Heart left ventricle (tissue), 16 donors: ENCODE measurements around the gene CHP2. TPM values are rescaled to one million over a fixed set of nuclear protein-coding genes. Genes with fewer than 3 reads are reported as not detected.
A peak's percentile ranks its signal among the peaks of the same experiment; 100 is the strongest.
"Not testable (repeated sequence)": the region's sequence is repeated elsewhere in the genome, so short reads cannot be mapped to it uniquely, and the experiment has no call there.

Source experiments
- ATAC-seq, 4 donors: fragments of 200-7000 bp; cut with Tn5 transposase; one replicate each; pipeline ENCODE4 v1.9.1; 2020 to 2022; ENCODE audit warnings: moderate library complexity in 4 of 4, mild to moderate bottlenecking in 3 of 4, moderate number of reproducible peaks in 1 of 4
- DNase-seq, 5 donors: peaks; one replicate each; pipeline ENCODE4 v3.0.0-alpha.2; 2020
- H3K27ac ChIP-seq, 12 donors: fragments of 200-600 bp; sonication (generic) in 4 of 12; one replicate each; pipeline versions ENCODE4 v1.5.0 to v1.8.0; 2016 to 2022; ENCODE audit warnings: mild to moderate bottlenecking in 2 of 12
- H3K27me3 ChIP-seq, 9 donors: fragments of 200-600 bp; sonication (generic) in 2 of 9; one replicate each; pipeline versions ENCODE4 v1.5.1 to v1.8.0; 2016 to 2022; ENCODE audit warnings: mild to moderate bottlenecking in 3 of 9
- H3K36me3 ChIP-seq, 9 donors: fragments of 200-600 bp; sonication (generic) in 2 of 9; one replicate each; pipeline versions ENCODE4 v1.5.0 to v1.8.0; 2018 to 2022; ENCODE audit warnings: mild to moderate bottlenecking in 2 of 9
- H3K4me1 ChIP-seq, 12 donors: fragments of 200-600 bp; sonication (generic) in 4 of 12; one replicate each; pipeline versions ENCODE4 v1.5.0 to v1.8.0; 2016 to 2022; ENCODE audit warnings: mild to moderate bottlenecking in 3 of 12
- H3K4me3 ChIP-seq, 12 donors: fragments of 200-600 bp; sonication (generic) in 4 of 12; one replicate each; pipeline versions ENCODE4 v1.5.0 to v1.8.0; 2017 to 2022; ENCODE audit warnings: mild to moderate bottlenecking in 9 of 12, moderate library complexity in 4 of 12
- H3K9me3 ChIP-seq, 12 donors: fragments of 200-600 bp; sonication (generic) in 4 of 12; one replicate each; pipeline versions ENCODE4 v1.5.0 to v1.8.0; 2016 to 2022; ENCODE audit warnings: mild to moderate bottlenecking in 1 of 12
- CTCF ChIP-seq, 12 donors: fragments of 200-600 bp; sonication (generic) in 4 of 12; IDR thresholded peaks; one replicate each; pipeline versions ENCODE4 v1.5.0 to v1.8.0; 2018 to 2022; ENCODE audit warnings: antibody characterized with exemption in 12 of 12, mild to moderate bottlenecking in 5 of 12
- POLR2A ChIP-seq, 2 donors: fragments of 450-650 bp; IDR thresholded peaks; one replicate each; pipeline ENCODE4 v1.6.1; 2017; ENCODE audit warnings: antibody characterized with exemption in 2 of 2, mild to moderate bottlenecking in 2 of 2, moderate library complexity in 2 of 2
- WGBS, 4 donors: extraction: QIAGEN DNeasy Blood & Tissue Kit in 2 of 4; methylation state at CpG; one replicate each; pipeline versions ENCODE4 v1.1.5 to v1.1.7; 2013 to 2018; 5-methylcytosine and 5-hydroxymethylcytosine counted together
- intact Hi-C, 10 donors: fragments of 100-400 bp; cut with DNase I; formaldehyde crosslinking; loops; one replicate each; pipeline versions ENCODE4 v1.11.1 to v1.14.2; 2022
- polyA plus RNA-seq, 2 donors: library from polyadenylated mRNA; stranded (reverse); fragments of 200-250 nt; gene quantifications; one replicate each; pipeline ENCODE4 v1.2.3, GENCODE V29; 2013
- total RNA-seq, 9 donors: library from RNA; depleted of rRNA in 2 of 9; stranded (reverse); fragments of >200 nt in 2 of 9; fragmentation: NEBNext Ultra II Directional in 3 of 9; extraction: Animal tissue kit (Norgen Biotek cat#: 25700) in 3 of 9; gene quantifications; one replicate each; pipeline versions ENCODE4 v1.1.0 to v1.2.4, GENCODE V29; 2016 to 2023
- donor health status: ischemic (EF 13 %, LVEDD 7.1; RV severe dilation, severe dysfunction).
- donor health status: healthy with polysubstance abuse.
- donor health status: DM: no; HTN: yes; CAD: no.
- donor health status: DM: no; HTN: no; CAD: no.
- donor health status: ischemic (EF 25% LVEDD 6.9; RV normal size, moderate dysfunction).
- donor health status: ischemic (EF 25% LVEDD 5.7; RV mildly dilated, moderate dysfunction).
- donor health status: healthy.
- donor health status: DM: yes; HTN: yes; CAD: no.
- donor health status: ischemic (EF 35%, LVEDD 5.7; RV mildly dilated, moderate dysfunction).
- donor health status: nonischemic (EF 11% LVEDD 7.7; RV severe dilation, severe dysfunction).
- donor health status: DM: yes; HTN: yes; CAD: no.
- donor health status: PGD.
- donor health status: ischemic (EF 29% LVEDD 5.4; RV normal size, mild dysfunction).
- donor health status: nonischemic (EF 23%, LVEDD 6.1; RV moderate dilation, normal function).

The CHP2 gene
- total and polyA plus RNA-seq, 11 donors: 0.08 TPM; not detected in 10

- ATAC-seq (no peak), DNase-seq (no peak)
- peak in 3 of 12 donors; percentile 2 to 10 (median 3) for TF ChIP-seq CTCF (IDR thresholded peaks at IDR 0.05)
- TF ChIP-seq POLR2A (IDR thresholded peaks at IDR 0.05): no peak
- H3K27me3 ChIP-seq: peaks cover 0 to 7% (median 0%) of the 10 kb centered on the region in 9 donors
- intact Hi-C loops: no loop called here
- H3K27ac ChIP-seq: no peak overlapping the region
- H3K4me1 ChIP-seq: peaks cover 0 to 4% (median 0%) of the 10 kb centered on the region in 12 donors
- H3K9me3 ChIP-seq: peaks cover 0 to 7% (median 1%) of the 10 kb centered on the region in 12 donors
- no peaks in the 10 kb centered on the region for H3K36me3 ChIP-seq
- no peak overlapping the region for H3K4me3 ChIP-seq
- WGBS, 4 donors: 58 to 62% (median 59%) methylated on average over 10 of the region's 10 CpGs
Observed at GRCh38 chr16:23728112-23728477, 26.7 kb upstream of the CHP2 start.

GRCh38 chr16:23729503-23730424, 25.1 kb upstream of the CHP2 start:
- TF ChIP-seq POLR2A (IDR thresholded peaks at IDR 0.05): no peak
- no peak for TF ChIP-seq CTCF (IDR thresholded peaks at IDR 0.05)
- no peak for DNase-seq
- Histone ChIP-seq H3K27me3 (peaks cover 0 to 7% (median 0%) of the 10 kb centered on the region in 9 donors), H3K27ac (no peak overlapping the region), H3K36me3 (no peaks in the 10 kb centered on the region), H3K4me3 (no peak overlapping the region), H3K4me1 (peaks cover 0 to 4% (median 0%) of the 10 kb centered on the region in 12 donors), H3K9me3 (peaks cover 0 to 2% (median 0%) of the 10 kb centered on the region in 12 donors)
- 75 to 82% (median 79%) methylated on average over 12 of the region's 12 CpGs for WGBS, 4 donors
- ATAC-seq: no peak
- intact Hi-C loops: loop anchor here in 3 of 10 donors (10.0 kb wide), 2 partner anchors 285 to 305 kb away; no protein-coding TSS in a partner anchor

- Histone ChIP-seq H3K27me3 (peaks cover 0 to 26% (median 0%) of the 10 kb centered on the region in 9 donors), H3K36me3 (no peaks in the 10 kb centered on the region), H3K4me3 (no peak overlapping the region), H3K4me1 (no peaks in the 10 kb centered on the region), H3K27ac (no peak overlapping the region), H3K9me3 (no peaks in the 10 kb centered on the region)
- WGBS, 4 donors: 77 to 85% (median 79%) methylated on average over 19 of the region's 19 CpGs
- ATAC-seq (no peak), DNase-seq (no peak)
- intact Hi-C loops: loop anchor here in 4 of 10 donors (2.0 to 10.0 kb wide), 3 partner anchors 280 to 302 kb away; no protein-coding TSS in a partner anchor
- TF ChIP-seq POLR2A (IDR thresholded peaks at IDR 0.05): no peak
- TF ChIP-seq CTCF (IDR thresholded peaks at IDR 0.05): no peak
Observed at GRCh38 chr16:23734176-23734893, 20.5 kb upstream of the CHP2 start.

- not testable (repeated sequence) for H3K4me3 ChIP-seq, H3K9me3 ChIP-seq, H3K27ac ChIP-seq, H3K4me1 ChIP-seq, DNase-seq, ATAC-seq, H3K36me3 ChIP-seq
- 86 to 94% (median 90%) methylated on average over 1 of the region's 1 CpG for WGBS, 4 donors
- H3K27me3 ChIP-seq: peaks cover 0 to 26% (median 0%) of the 10 kb centered on the region in 9 donors
- intact Hi-C loops: loop anchor here in 8 of 10 donors (5.0 to 10.0 kb wide), 5 partner anchors 270 to 300 kb away; no protein-coding TSS in a partner anchor
Observed at GRCh38 chr16:23737423-23738028, 17.3 kb upstream of the CHP2 start.
